Peyer's patch (tissue), 4 donors: ENCODE results near the gene CLINT1. TPM values are rescaled to one million over a fixed set of nuclear protein-coding genes. Genes with fewer than 3 reads are reported as not detected.

ENCODE experiments used
- DNase-seq, 3 donors: peaks; one replicate each; pipeline ENCODE4 v3.0.0-alpha.2; 2017 to 2019
- H3K27ac ChIP-seq, 4 donors: fragments of 200-600 bp; sonication (generic); one replicate each; pipeline ENCODE4 v1.5.1; 2016 to 2019
- H3K27me3 ChIP-seq, 2 donors: fragments of 200-600 bp; sonication (generic); one replicate each; pipeline ENCODE4 v1.5.1; 2019
- H3K36me3 ChIP-seq, 3 donors: fragments of 200-600 bp; sonication (generic); one replicate each; pipeline ENCODE4 v1.5.1; 2016 to 2019
- H3K4me1 ChIP-seq, 4 donors: fragments of 200-600 bp; sonication (generic); one replicate each; pipeline ENCODE4 v1.5.1; 2016 to 2019
- H3K4me3 ChIP-seq, 4 donors: fragments of 200-600 bp; sonication (generic); 1 replicate in 3 of 4; 2 replicates in 1 of 4; pipeline ENCODE4 v1.5.1; 2016 to 2019; ENCODE audit warnings: mild to moderate bottlenecking in 1 of 4
- H3K9me3 ChIP-seq, 4 donors: fragments of 200-600 bp; sonication (generic); one replicate each; pipeline ENCODE4 v1.5.1; 2016 to 2019; ENCODE audit warnings: mild to moderate bottlenecking in 1 of 4
- POLR2A ChIP-seq, 2 donors: fragments of 450-650 bp; IDR thresholded peaks; one replicate each; pipeline ENCODE4 v1.5.1; 2017; ENCODE audit warnings: antibody characterized with exemption in 2 of 2, mild to moderate bottlenecking in 2 of 2, moderate library complexity in 2 of 2
- total RNA-seq, 4 donors: library from RNA; depleted of rRNA; stranded (reverse); fragments of >200 nt; gene quantifications; one replicate each; pipeline ENCODE4 v1.1.0, GENCODE V29; 2016
- TF ChIP-seq, protein P1 (sequence below), 6 experiments: fragments of 450-650 bp in 4 of 6; fragments of 200-600 bp in 2 of 6; sonication (generic) in 1 of 6; IDR thresholded peaks; one replicate each; pipeline ENCODE4 v1.5.1; 2017 to 2019; ENCODE audit warnings: antibody characterized with exemption in 6 of 6, mild to moderate bottlenecking in 3 of 6, moderate library complexity in 1 of 6

The CLINT1 gene
- total RNA-seq, 4 donors from 2014 or later: 115 to 177 (median 133) TPM

DNA sequence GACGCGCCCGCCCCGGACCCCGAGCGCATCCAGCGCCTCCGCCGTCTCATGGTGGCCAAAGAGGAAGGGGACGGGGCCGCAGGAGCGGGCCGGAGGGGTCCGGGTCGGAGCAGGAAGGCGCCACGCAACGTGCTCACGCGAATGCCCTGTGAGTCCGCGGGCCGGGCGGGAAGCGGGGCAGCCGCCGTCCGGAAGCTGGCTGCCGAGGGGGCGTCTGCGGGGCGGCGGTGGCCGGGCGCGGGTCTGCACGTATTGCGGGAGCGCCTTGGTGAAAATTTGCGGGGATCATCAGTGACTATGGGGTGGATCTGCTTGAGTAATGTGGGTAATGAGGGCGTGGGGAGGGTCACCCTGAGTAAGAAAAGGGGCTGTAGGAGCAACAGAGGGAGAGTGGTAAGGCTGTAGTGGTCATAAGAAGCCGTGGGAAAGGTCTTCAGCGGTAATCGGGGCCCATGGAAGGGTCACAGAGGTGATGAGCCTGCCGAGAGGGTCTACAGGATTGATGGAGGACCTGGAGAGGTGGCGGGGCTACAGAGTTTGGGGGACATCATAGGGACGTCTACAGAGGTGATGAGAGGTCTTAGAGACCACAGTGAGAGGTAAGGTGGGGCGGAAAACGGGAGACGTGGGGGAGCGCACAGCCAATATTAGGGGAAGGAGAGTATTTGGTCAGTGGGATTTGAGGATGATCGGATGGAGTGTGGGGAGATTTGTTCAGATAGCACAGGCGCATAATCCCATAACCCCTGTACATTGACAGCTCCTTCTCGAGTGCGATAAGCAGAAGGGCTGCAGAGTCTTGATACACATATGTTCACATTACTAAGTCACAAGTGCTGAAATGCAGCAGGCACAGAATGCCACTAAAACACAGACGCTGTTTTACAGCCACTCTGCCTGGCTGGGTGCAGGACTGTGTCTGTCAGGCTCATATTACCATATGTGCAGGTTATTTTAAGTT lies 114.6 kb downstream of the CLINT1 start:
- peaks cover 0 to 6% (median 0%) of the 10 kb centered on the region in 3 donors for H3K36me3 ChIP-seq
- peak overlapping the region in 3 of 4 donors; percentile 55 to 73 (median 71) for H3K27ac ChIP-seq
- no peaks in the 10 kb centered on the region for H3K9me3 ChIP-seq
- no peak for TF ChIP-seq POLR2A (IDR thresholded peaks at IDR 0.05)
- TF ChIP-seq, protein P1, sequence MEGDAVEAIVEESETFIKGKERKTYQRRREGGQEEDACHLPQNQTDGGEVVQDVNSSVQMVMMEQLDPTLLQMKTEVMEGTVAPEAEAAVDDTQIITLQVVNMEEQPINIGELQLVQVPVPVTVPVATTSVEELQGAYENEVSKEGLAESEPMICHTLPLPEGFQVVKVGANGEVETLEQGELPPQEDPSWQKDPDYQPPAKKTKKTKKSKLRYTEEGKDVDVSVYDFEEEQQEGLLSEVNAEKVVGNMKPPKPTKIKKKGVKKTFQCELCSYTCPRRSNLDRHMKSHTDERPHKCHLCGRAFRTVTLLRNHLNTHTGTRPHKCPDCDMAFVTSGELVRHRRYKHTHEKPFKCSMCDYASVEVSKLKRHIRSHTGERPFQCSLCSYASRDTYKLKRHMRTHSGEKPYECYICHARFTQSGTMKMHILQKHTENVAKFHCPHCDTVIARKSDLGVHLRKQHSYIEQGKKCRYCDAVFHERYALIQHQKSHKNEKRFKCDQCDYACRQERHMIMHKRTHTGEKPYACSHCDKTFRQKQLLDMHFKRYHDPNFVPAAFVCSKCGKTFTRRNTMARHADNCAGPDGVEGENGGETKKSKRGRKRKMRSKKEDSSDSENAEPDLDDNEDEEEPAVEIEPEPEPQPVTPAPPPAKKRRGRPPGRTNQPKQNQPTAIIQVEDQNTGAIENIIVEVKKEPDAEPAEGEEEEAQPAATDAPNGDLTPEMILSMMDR (IDR thresholded peaks at IDR 0.05): no peak
- peak overlapping the region; percentile 79 to 95 (median 86) for H3K4me3 ChIP-seq
- H3K27me3 ChIP-seq: no peaks in the 10 kb centered on the region
- peak in 1 of 3 donors; percentile 53 for DNase-seq
- peaks cover 0 to 21% (median 0%) of the 10 kb centered on the region in 4 donors for H3K4me1 ChIP-seq

DNA sequence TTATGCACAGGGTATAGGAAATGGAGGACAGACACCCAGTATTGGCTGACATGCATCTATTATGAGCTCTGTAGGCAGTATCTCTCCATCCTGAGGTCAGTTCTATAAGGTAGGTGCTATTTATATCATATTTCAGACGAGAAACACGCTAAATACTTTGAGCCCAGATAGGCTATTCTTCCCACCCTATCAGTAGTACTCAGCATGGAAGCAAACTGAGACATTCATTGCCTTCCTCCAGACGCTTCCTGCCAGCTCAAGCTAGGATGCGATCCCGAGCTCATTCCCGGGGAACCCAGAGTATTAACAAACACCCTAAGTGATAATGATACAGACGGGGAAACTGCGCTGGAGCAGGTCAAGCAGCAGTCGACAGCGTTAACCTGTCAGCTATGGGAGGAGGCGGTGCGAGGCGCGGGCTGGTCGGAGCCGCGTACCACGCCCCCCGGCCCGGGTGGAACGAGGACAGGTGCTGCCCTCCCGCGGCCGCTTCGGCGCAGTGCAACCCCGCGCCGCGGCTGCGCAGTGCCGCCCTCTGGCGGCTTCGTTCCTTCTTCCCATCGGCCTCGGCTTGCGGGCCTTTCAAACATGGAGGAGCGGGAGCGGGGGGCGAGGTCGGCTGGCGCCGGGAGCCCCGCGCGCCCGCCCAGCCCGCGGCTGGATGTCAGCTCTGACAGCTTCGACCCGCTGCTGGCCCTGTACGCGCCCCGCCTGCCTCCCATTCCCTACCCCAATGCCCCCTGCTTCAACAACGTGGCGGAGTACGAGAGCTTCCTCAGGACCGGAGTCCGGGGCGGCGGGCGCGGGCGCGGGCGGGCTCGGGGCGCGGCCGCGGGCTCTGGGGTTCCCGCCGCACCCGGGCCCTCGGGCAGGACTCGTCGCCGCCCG lies 115.5 kb downstream of the CLINT1 start, which contains the start of gene LSM11:
Gene LSM11, plus strand, starts transcription at position 550 of the 888 bp plus-strand sequence. Its CDS starts 39 bp downstream, at position 589.
- peak within 1 kb of the TSS; percentile 55 to 74 (median 72) for H3K27ac ChIP-seq
- no peaks in the 10 kb centered on the region for H3K27me3 ChIP-seq
- peak in 1 of 2 donors; percentile 36 for TF ChIP-seq POLR2A (IDR thresholded peaks at IDR 0.05)
- TF ChIP-seq, protein P1 (IDR thresholded peaks at IDR 0.05): peak; percentile 99 to 100 (median 100)
- H3K36me3 ChIP-seq: peaks cover 0 to 13% (median 0%) of the 10 kb centered on the region in 3 donors
- peak within 1 kb of the TSS; percentile 79 to 95 (median 86) for H3K4me3 ChIP-seq
- no peaks in the 10 kb centered on the region for H3K9me3 ChIP-seq
- H3K4me1 ChIP-seq: peaks cover 0 to 21% (median 0%) of the 10 kb centered on the region in 4 donors
- DNase-seq: peak; percentile 90 to 97 (median 96)

DNA sequence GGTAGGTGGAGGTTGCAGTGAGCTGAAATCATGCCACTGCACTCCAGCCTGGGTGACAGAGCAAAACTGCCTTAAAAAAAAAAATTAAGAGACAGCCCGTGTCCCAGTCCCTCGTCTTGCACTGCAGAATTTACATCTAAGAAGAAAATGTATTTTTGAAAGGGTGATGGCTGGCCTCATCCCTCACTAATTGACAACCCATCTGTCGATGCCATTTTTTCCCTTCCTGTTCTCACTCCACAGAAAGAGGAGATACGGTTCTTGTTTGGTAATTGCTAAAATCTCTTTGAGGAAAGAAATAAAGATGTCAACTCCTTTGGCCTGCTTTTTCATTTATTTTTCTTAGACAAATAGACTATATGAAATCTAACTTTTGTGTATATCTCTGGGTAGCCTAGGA lies 117.8 kb downstream of the CLINT1 start:
- Histone ChIP-seq H3K27ac (no peak overlapping the region), H3K27me3 (no peaks in the 10 kb centered on the region), H3K9me3 (no peaks in the 10 kb centered on the region), H3K36me3 (peaks cover 0 to 24% (median 0%) of the 10 kb centered on the region in 3 donors), H3K4me1 (peaks cover 0 to 21% (median 0%) of the 10 kb centered on the region in 4 donors), H3K4me3 (no peak overlapping the region)
- TF ChIP-seq POLR2A (IDR thresholded peaks at IDR 0.05): no peak
- TF ChIP-seq, protein P1 (IDR thresholded peaks at IDR 0.05): no peak
- no peak for DNase-seq

DNA sequence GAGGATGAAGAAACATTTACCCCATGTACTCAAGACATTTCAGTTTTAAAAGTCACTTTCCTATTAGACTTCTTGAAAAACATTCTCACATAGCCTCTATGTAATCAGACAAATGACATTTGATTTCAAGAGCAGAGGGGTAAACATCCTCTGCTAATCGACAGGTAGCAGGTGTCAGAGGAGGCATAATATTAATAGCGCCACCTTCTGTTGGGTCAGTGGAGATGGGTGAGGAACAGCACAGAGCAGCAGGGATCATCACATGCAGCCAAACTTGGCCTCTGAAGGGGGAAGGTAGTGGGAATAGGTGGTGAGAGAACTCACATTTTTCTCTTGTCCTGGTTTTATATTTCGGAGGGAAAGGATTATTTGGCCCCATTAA lies 118.7 kb downstream of the CLINT1 start:
- H3K27me3 ChIP-seq: no peaks in the 10 kb centered on the region
- H3K9me3 ChIP-seq: no peaks in the 10 kb centered on the region
- no peak overlapping the region for H3K27ac ChIP-seq
- TF ChIP-seq POLR2A (IDR thresholded peaks at IDR 0.05): no peak
- TF ChIP-seq, protein P1 (IDR thresholded peaks at IDR 0.05): peak in 4 of 6 experiments; percentile 36 to 50 (median 46)
- H3K4me1 ChIP-seq: peaks cover 0 to 16% (median 0%) of the 10 kb centered on the region in 4 donors
- H3K36me3 ChIP-seq: peaks cover 0 to 33% (median 0%) of the 10 kb centered on the region in 3 donors
- no peak overlapping the region for H3K4me3 ChIP-seq
- no peak for DNase-seq
